GM19099 (cell line): ENCODE data around the gene FAM237B.

Experiments
- POLR2A ChIP-seq: IDR thresholded peaks from 3 replicates; pipeline ENCODE4 v1.6.1; 2011; ENCODE audit warnings: low read depth; ENCODE audit not compliant: insufficient read length; ENCODE audit errors: extremely low read depth

The FAM237B gene

DNA sequence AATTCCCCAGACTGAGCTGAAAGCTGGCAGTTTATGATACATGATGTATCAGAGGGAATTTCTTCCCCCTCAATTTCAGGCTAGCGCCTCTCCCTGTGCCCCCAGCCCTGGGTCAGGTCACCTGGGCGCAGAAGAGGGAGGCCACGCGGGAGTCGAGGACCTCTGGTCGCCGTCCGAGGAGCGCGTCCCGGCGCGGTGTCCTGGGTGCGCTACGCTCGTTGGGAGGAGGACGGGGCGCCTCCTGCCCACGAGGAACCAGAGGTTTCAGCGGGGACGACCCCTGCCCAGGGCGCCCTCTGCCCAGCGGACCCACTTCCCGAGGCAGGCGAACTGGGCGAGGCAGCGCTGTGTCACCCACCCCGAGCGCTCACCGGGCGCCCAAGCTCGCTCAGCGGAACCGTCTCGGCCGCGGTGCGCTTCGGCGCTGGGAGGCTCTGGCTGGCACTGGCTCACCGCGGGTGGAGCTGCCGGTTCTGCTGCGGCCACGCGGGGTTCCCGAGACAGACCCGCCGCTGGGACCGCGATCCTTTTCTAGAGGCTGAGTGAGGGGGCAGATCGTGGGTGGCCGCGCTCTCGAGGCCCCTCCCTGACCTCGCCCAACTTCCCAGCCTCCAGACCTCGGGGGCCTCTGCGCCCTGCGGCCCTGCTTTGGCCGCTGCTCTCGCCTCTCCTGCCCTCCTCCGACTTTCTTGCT lies at the start of gene FAM237B:
Gene FAM237B, minus strand, starts transcription at position 504 of the 694 bp plus-strand sequence. CDS start 1,556 bp downstream, outside the sequence.
- no peak for TF ChIP-seq POLR2A

DNA sequence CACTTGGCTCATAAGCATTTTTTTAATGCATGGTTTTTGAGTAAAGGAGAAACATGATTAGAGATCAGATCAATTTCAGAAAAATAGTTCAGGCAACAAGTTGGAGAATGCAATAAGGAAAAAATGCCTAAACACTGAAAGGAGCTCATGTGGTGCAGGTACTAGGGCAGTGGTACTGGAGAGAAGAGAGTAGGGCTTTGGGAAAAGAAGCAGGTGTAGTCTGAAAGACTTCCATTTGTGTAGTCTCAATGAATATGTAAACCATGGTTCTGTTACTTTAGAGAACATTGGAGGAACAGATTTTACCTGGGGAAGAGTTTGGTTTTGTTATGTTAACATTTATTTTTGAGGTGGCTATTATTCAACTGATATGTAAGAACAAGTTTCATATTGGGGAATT lies 30.9 kb upstream of the FAM237B start:
- no peak for TF ChIP-seq POLR2A

DNA sequence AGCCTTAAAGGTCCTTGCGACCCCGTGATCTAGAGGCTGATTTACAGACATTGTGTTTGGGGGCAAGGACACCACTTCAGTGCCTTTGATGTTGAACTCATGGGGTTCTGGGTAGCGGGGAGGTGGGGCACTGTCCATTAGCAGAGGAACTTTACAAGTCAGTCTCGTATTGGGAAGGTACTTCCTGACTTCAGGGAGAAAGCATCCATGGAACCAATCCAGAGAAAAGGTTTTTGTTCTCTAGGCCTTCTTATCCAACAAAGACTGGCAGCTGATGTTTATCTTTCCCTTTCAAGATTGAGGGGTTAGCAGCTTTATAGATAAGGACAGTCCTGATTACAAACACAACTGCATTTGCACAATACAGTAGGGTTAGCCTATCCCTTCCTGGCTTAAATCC lies 28.2 kb upstream of the FAM237B start:
- TF ChIP-seq POLR2A: no peak

- no peak for TF ChIP-seq POLR2A
Observed at GRCh38 chr7:90347759-90348158, 26.7 kb upstream of the FAM237B start.

DNA sequence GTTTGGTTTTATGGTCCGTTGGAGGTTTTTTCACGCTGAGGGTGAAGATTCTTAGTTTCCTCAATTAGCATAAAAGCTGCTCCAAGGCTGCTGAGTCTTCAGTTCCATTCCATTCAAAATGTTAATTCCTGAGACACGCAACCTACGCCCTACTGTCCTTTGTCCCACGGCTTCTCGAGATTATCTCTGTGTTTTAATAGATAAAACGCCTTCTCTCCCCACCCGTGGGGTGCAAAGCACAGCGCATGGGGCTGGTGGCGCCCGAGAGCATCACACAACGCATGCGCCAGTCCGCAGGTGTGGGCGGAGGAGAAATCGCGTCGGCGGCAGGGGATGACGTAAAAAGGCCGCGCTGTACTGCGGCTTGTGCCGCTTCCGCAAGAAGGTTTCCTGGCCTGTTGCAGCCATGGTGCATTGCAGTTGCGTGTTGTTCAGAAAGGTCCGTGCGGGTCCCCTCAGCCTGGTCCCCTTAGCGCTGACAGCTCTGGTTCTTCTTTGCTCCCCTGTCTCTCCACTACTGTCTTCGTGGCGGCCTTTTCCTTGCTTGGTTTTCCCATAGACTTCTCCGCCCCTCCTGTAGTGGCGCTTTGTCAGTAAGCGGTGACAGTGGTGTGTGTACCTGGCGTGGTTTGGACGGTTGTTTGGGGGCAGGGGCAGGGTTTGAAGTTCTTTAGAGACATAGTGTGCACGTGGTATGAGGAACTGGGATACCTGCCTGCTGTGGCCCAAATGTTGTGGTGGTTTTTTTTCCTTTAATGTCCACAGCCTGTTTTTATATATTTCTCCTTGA lies 25.4 kb upstream of the FAM237B start, which contains the start of gene GTPBP10:
Gene GTPBP10, plus strand, starts transcription at position 381 of the 790 bp plus-strand sequence. Its CDS starts 26 bp downstream, at position 407.
- peak; percentile 90 for TF ChIP-seq POLR2A

DNA sequence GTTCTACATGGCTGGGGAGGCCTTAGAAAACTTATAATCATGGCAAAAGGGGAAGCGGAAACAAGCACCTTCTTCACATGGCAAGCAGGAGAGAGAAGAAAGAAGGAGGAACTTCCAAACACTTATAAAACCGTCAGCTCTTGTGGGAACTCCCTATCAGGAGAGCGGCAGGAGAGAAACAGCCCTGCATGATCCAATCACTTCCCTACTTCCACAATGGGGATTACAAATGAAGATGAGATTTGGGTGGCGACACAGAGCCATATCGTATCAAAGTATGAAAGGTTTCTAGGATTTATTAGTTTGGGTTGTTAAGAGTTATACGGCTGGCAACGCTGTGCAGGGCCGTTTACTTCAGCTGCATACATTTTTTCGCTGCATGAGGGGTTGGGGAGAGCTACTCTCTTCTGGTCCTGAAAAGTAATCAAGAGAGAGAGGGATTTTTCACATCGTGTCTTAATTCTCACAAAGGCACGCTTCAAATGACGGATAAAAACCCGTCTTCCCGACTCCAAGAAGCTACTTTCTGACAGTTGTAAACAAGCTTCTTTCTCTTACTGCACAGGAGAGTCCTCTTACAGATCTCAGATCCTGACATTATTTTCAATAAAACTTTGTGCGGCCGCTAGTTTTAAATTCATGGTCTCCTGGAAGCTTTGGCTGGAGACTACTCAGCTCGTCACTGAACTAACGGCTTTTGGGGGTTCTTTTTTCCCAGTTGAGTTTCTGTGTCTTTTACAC lies 24.7 kb upstream of the FAM237B start:
- no peak for TF ChIP-seq POLR2A

DNA sequence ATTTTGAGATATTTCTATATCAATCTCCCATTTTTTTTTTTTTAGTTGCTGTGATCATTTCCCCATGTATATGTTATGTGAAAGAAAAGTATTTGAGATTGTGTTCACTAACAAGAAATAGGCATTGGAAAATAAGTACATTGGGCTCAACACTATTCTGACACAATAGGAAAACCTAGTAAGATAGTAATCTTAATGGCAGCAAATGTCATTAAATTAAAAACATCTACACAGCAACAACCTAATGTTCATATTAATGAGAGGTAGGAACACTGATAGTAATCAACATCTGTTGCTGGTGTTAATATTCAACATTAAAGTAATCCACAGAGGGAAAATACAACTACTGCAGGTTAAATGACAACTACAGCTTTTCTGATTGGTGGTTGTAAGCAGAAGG lies 23.9 kb upstream of the FAM237B start:
- TF ChIP-seq POLR2A: no peak

DNA sequence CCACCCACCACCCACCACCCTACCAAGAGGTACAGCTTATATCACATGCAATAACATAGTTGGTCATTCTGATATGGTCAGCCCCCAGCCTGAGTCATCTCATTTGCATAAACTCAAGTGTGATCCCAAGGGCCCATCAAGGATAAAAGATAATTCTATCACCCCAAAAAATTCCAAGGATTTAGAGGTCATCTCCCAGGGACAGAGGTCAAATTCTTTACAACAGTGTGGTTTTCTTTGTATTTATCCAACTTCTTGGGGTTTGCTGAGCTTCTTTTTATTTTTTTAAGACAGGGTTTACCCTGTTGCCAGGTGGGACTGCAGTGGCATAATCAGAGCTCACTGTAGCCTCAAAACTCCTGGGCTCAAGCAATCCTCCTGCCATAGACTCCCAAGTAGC lies 16.0 kb upstream of the FAM237B start:
- TF ChIP-seq POLR2A: no peak

DNA sequence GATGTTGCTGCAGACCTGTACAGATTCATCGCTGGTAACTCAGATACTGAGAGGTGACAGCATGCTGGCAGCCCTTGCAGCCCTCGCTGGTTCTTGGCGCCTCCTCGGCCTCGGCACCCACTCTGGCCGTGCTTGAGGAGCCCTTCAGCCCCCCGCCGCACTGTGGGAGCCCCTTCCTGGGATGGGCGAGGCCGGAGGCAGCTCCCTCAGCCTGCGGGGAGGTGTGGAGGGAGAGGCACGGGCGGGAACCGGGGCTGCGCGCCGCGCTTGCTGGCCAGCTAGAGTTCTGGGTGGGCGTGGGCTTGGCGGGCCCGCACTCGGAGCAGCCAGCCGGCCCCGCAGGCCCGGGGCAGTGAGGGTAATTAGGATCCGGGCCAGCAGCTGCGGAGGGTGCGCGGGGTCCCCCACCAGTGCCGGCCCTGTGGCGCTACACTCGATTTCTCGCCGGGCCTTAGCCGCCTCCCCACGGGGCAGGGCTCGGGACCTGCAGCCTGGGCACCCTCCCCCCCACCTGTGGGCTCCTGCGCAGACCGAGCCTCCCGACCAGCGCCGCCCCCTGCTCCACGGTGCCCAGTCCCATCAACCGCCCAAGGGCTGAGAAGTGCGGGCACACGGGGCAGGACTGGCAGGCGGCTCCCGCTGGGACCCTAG lies 13.2 kb upstream of the FAM237B start:
- TF ChIP-seq POLR2A: no peak

DNA sequence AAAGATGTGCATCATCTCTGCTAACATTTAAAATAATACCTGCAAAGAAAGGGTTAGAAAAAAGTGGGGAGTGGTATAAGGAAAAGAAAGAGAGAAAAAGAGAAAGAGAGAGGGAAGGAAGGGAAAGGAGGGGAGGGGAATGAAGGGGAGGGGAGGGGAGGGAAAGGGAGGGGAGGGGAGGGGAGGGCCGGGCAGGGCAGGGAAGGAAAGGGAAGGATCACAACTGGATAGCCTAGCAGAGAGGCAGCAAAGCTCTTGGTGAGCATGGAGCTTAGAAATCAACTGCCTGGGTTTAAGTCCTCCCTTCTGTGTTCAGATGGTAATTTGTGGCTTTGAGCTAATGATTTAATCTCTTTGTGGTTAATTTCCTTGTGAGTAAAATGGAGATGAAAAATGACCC lies 5.4 kb upstream of the FAM237B start:
- no peak for TF ChIP-seq POLR2A

GRCh38 chr7:90322837-90323236 lies 1.7 kb upstream of the FAM237B start:
- no peak for TF ChIP-seq POLR2A

GRCh38 chr7:90320418-90320800 lies 695 bp downstream of the FAM237B start:
- no peak for TF ChIP-seq POLR2A

DNA sequence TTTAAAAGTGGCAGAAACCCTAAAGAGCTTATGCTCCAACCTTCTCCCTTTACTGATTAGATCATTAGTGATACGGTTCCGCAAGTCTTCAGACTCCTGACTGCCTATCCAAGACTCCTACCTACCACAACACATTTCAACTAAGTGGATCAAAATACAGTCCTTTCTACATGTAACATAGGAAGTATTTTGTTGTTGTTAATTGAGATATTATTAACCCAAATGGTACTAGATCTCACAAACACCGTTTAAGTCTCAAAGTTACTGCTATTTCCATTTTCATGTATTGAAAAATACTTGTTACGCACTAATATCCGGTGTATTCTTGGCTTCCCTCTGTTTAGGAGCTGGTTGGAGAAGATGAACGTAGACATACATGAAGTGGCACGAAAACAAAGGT lies 1.1 kb downstream of the FAM237B start:
- TF ChIP-seq POLR2A: no peak

- no peak for TF ChIP-seq POLR2A
Observed at GRCh38 chr7:90313907-90314306, 7.2 kb downstream of the FAM237B start.

DNA sequence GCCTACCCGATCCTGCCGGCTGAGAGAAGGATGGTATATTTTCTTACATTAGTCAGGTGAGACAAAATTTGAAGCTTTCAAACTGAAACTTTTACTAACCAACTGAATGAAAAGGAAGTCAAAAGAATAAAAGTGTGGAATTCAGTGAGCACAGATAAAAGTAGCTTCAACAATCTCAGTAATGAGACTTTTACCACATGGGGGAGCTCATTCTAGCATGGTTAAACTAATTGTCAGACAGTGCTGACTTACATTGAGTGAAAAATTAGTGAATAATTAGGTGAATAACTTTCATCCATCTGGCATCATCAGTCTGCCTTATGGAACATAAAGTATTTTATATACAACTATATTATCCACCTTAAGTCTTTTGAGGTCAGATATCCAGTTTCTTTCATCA lies 8.4 kb downstream of the FAM237B start:
- no peak for TF ChIP-seq POLR2A
